Measurements from ENCODE around the gene CMTM4.

GRCh38 chr16:66580605-66581209 lies 115.8 kb downstream of the CMTM4 start:
- TF ChIP-seq CTCF (conservative IDR thresholded peaks at IDR 0.05; ENCODE audit: low read depth in 2 of 2) (no peak), CREB1 (CRISPR knock-in tag; IDR thresholded peaks at IDR 0.05; ENCODE audit: low read depth) (no peak), POLR2AphosphoS5 (IDR thresholded peaks at IDR 0.05; ENCODE audit: low read depth) (no peak), REST (IDR thresholded peaks at IDR 0.05; ENCODE audit: unreplicated experiment) (no peak), EZH2phosphoT487 (IDR thresholded peaks at IDR 0.05; ENCODE audit: unreplicated experiment) (no peak), EZH2 (IDR thresholded peaks at IDR 0.05; ENCODE audit: low read depth, unreplicated experiment) (no peak), ZNF331 (CRISPR knock-in tag; IDR thresholded peaks at IDR 0.05; ENCODE audit: low read depth) (no peak), JUNB (IDR thresholded peaks at IDR 0.05; ENCODE audit: unreplicated experiment) (no peak), ETS1 (IDR thresholded peaks at IDR 0.05) (no peak), STAT1 (IDR thresholded peaks at IDR 0.05; ENCODE audit: unreplicated experiment) (no peak)

Data from GM23338 (cell line).